ENCODE results near the gene SERPINA1. TPM values are rescaled to one million over a fixed set of nuclear protein-coding genes. Genes with fewer than 3 reads are reported as not detected.
"Not testable (repeated sequence)": the region's sequence is repeated elsewhere in the genome, so short reads cannot be mapped to it uniquely, and the experiment has no call there.

SERPINA1 gene
- total RNA-seq, 1 donor from 2014 or later = not detected

- no peaks in the 10 kb centered on the region for H3K36me3 Mint-ChIP-seq (ENCODE audit: low read depth)
- no peak for DNase-seq (ENCODE audit: low read depth, low spot score)
- H3K4me1 Mint-ChIP-seq = peaks cover 26% of the 10 kb centered on the region
- H3K27me3 Mint-ChIP-seq (ENCODE audit: low read depth) = no peaks in the 10 kb centered on the region
- H3K27ac Mint-ChIP-seq (ENCODE audit: unreplicated experiment) = no peak overlapping the region
- no peak overlapping the region for H3K4me3 Mint-ChIP-seq
- no peak for TF ChIP-seq CTCF (conservative IDR thresholded peaks at IDR 0.05)
- no peaks in the 10 kb centered on the region for H3K9me3 Mint-ChIP-seq
These were observed 14.3 kb downstream of the SERPINA1 start for GRCh38 chr14:94374116-94374515.

GRCh38 chr14:94373708-94374107 is 14.7 kb downstream of the SERPINA1 start:
- TF ChIP-seq CTCF (conservative IDR thresholded peaks at IDR 0.05) = no peak
- Mint-ChIP-seq H3K4me3 (no peak overlapping the region), H3K27me3 (ENCODE audit: low read depth) (no peaks in the 10 kb centered on the region), H3K4me1 (peaks cover 26% of the 10 kb centered on the region), H3K9me3 (no peaks in the 10 kb centered on the region), H3K36me3 (ENCODE audit: low read depth) (no peaks in the 10 kb centered on the region), H3K27ac (ENCODE audit: unreplicated experiment) (no peak overlapping the region)
- DNase-seq (ENCODE audit: low read depth, low spot score) = no peak

- peak overlapping the region; percentile 89 for H3K27ac Mint-ChIP-seq (ENCODE audit: unreplicated experiment)
- no peaks in the 10 kb centered on the region for H3K9me3 Mint-ChIP-seq
- no peak for DNase-seq (ENCODE audit: low read depth, low spot score)
- H3K4me3 Mint-ChIP-seq = no peak overlapping the region
- peaks cover 26% of the 10 kb centered on the region for H3K4me1 Mint-ChIP-seq
- H3K27me3 Mint-ChIP-seq (ENCODE audit: low read depth) = no peaks in the 10 kb centered on the region
- no peak for TF ChIP-seq CTCF (conservative IDR thresholded peaks at IDR 0.05)
- H3K36me3 Mint-ChIP-seq (ENCODE audit: low read depth) = no peaks in the 10 kb centered on the region
These were observed 16.3 kb downstream of the SERPINA1 start for GRCh38 chr14:94372021-94372605.

- Mint-ChIP-seq H3K36me3 (ENCODE audit: low read depth) (no peaks in the 10 kb centered on the region), H3K27me3 (ENCODE audit: low read depth) (no peaks in the 10 kb centered on the region), H3K9me3 (no peaks in the 10 kb centered on the region), H3K4me1 (peaks cover 20% of the 10 kb centered on the region), H3K27ac (ENCODE audit: unreplicated experiment) (peak overlapping the region; percentile 20), H3K4me3 (no peak overlapping the region)
- TF ChIP-seq CTCF (conservative IDR thresholded peaks at IDR 0.05) = no peak
- no peak for DNase-seq (ENCODE audit: low read depth, low spot score)
These were observed 17.9 kb downstream of the SERPINA1 start for GRCh38 chr14:94370524-94370910.

- not testable (repeated sequence) for H3K4me3 Mint-ChIP-seq; H3K9me3 Mint-ChIP-seq; H3K36me3 Mint-ChIP-seq (ENCODE audit: low read depth); DNase-seq (ENCODE audit: low read depth, low spot score); H3K27ac Mint-ChIP-seq (ENCODE audit: unreplicated experiment); H3K27me3 Mint-ChIP-seq (ENCODE audit: low read depth)
- H3K4me1 Mint-ChIP-seq = peaks cover 14% of the 10 kb centered on the region
These were observed 18.5 kb downstream of the SERPINA1 start for GRCh38 chr14:94369766-94370523.

- no peak for DNase-seq (ENCODE audit: low read depth, low spot score)
- Mint-ChIP-seq H3K36me3 (ENCODE audit: low read depth) (no peaks in the 10 kb centered on the region), H3K27ac (ENCODE audit: unreplicated experiment) (no peak overlapping the region), H3K9me3 (no peaks in the 10 kb centered on the region), H3K4me3 (no peak overlapping the region), H3K27me3 (ENCODE audit: low read depth) (no peaks in the 10 kb centered on the region), H3K4me1 (peaks cover 4% of the 10 kb centered on the region)
- no peak for TF ChIP-seq CTCF (conservative IDR thresholded peaks at IDR 0.05)
These were observed 19.4 kb downstream of the SERPINA1 start for GRCh38 chr14:94368956-94369355.
